Prostate gland (tissue), 2 donors: ENCODE results near the gene DACT1. TPM values are rescaled to one million over a fixed set of nuclear protein-coding genes. Genes with fewer than 3 reads are reported as not detected.
A peak's percentile ranks its signal among the peaks of the same experiment; 100 is the strongest.
"Not testable (repeated sequence)": the region's sequence is repeated elsewhere in the genome, so short reads cannot be mapped to it uniquely, and the experiment has no call there.

Source experiments
- DNase-seq: peaks from one replicate; pipeline ENCODE4 v3.0.0-alpha.2; 2019; ENCODE audit warnings: low spot score
- H3K27ac ChIP-seq, 2 donors: fragments of 200-600 bp; sonication (generic); 2 replicates each; pipeline ENCODE4 v1.5.1; 2017 to 2019
- H3K27me3 ChIP-seq: fragments of 200-600 bp; sonication (generic); replicated peaks from 2 replicates; pipeline ENCODE4 v1.5.1; 2019; ENCODE audit not compliant: insufficient read depth
- H3K36me3 ChIP-seq, 2 donors: fragments of 200-600 bp; sonication (generic); 1 replicate in 1 of 2; 2 replicates in 1 of 2; pipeline versions ENCODE4 v1.5.1 to v1.8.1; 2017 to 2019
- H3K4me1 ChIP-seq: fragments of 200-600 bp; sonication (generic); replicated peaks from 2 replicates; pipeline ENCODE4 v1.5.1; 2019
- H3K4me3 ChIP-seq, 2 donors: fragments of 200-600 bp; sonication (generic); 2 replicates each; pipeline ENCODE4 v1.5.1; 2017 to 2019
- H3K9me3 ChIP-seq: fragments of 200-600 bp; sonication (generic); 2 replicates; pipeline ENCODE4 v1.5.1; 2017
- POLR2A ChIP-seq: fragments of 450-650 bp; IDR thresholded peaks from one replicate; pipeline ENCODE4 v1.6.1; 2016; ENCODE audit warnings: antibody characterized with exemption, mild to moderate bottlenecking
- POLR2AphosphoS5 ChIP-seq: sonication (generic); formaldehyde crosslinking; IDR thresholded peaks from one replicate; pipeline ENCODE4 v1.6.1; 2017; ENCODE audit warnings: antibody characterized with exemption
- WGBS: methylation state at CpG from one replicate; pipeline ENCODE4 v1.1.5; 2018; 5-methylcytosine and 5-hydroxymethylcytosine counted together
- intact Hi-C: fragments of 100-400 bp; cut with DNase I; formaldehyde crosslinking; loops from one replicate; pipeline ENCODE4 v1.14.2; 2022
- total RNA-seq, 2 donors: library from RNA; depleted of rRNA; stranded (reverse); fragments of >200 nt; gene quantifications; one replicate each; pipeline ENCODE4 v1.1.0, GENCODE V29; 2016
- TF ChIP-seq, protein P1 (sequence below), 4 experiments: fragments of 200-600 bp in 2 of 4; fragments of 450-650 bp in 2 of 4; sonication (generic) in 2 of 4; IDR thresholded peaks; 1 replicate in 3 of 4; 2 replicates in 1 of 4; pipeline ENCODE4 v1.5.1; 2016 to 2019; ENCODE audit warnings: antibody characterized with exemption in 4 of 4, mild to moderate bottlenecking in 2 of 4, moderate library complexity in 2 of 4

DACT1 gene, protein sequence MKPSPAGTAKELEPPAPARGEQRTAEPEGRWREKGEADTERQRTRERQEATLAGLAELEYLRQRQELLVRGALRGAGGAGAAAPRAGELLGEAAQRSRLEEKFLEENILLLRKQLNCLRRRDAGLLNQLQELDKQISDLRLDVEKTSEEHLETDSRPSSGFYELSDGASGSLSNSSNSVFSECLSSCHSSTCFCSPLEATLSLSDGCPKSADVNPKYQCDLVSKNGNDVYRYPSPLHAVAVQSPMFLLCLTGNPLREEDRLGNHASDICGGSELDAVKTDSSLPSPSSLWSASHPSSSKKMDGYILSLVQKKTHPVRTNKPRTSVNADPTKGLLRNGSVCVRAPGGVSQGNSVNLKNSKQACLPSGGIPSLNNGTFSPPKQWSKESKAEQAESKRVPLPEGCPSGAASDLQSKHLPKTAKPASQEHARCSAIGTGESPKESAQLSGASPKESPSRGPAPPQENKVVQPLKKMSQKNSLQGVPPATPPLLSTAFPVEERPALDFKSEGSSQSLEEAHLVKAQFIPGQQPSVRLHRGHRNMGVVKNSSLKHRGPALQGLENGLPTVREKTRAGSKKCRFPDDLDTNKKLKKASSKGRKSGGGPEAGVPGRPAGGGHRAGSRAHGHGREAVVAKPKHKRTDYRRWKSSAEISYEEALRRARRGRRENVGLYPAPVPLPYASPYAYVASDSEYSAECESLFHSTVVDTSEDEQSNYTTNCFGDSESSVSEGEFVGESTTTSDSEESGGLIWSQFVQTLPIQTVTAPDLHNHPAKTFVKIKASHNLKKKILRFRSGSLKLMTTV
- total RNA-seq: 10 to 100 TPM in 1 of 2 donors, 1 to 10 TPM in 1; 4.5 to 27.1 TPM

DNA sequence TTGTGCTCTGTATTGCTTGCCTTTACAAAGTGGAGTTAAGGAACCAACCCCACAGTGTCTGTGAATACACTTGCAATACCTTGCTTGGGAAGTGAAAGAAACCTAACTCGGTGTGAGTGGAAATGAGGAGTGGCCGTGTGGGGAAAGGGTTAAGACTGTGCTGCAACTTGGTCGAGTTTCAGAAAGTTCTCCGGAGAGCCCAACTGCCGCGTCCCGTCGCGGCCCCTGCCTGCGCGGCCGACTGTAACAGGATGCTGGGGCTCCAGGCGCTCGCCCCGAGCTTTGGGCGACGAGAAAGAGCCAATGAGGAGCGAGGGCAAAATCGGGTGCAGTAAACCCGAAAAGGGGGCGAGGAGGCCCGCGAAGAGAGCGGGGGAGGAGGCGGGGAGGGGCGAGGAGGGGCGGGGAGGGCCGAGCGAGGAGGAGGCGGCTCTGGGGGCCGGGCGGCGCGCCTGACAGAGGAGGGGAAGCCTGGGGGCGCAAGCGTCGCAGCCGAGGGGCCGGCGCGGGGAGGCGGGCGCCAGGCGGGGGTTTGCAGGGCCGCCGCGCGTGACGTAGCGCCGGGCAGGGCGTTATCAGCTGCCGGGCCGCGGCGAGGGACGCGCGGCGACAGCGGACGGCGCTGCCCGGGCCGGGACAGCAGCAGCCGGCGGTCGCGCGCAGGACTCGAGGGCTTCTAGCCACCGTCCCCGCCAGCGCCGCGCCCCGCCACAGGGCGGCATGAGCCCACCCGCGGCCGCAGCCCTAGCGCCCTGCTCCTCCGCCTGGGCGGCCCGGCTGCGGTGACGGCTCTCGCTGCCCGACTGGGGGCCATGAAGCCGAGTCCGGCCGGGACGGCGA lies at the start of gene DACT1:
Gene DACT1, plus strand, starts transcription at position 572 of the 840 bp plus-strand sequence. Its CDS starts 241 bp downstream, at position 813.
- Histone ChIP-seq H3K27me3 (no peaks in the 10 kb centered on the region), H3K36me3 (no peaks in the 10 kb centered on the region), H3K4me1 (peaks cover 3% of the 10 kb centered on the region), H3K4me3 (peak within 1 kb of the TSS; percentile 56 to 58), H3K9me3 (no peaks in the 10 kb centered on the region), H3K27ac (peak within 1 kb of the TSS; percentile 80 to 81)
- under 1% methylated on average over 73 of the region's 94 CpGs for WGBS
- intact Hi-C loops: loop anchor here (2.0 to 10.0 kb wide), 3 partner anchors 63 to 387 kb away; no protein-coding TSS in a partner anchor
- peak; percentile 45 for DNase-seq
- TF ChIP-seq POLR2A (no peak), POLR2AphosphoS5 (peak; percentile 7)
- TF ChIP-seq, protein P1, sequence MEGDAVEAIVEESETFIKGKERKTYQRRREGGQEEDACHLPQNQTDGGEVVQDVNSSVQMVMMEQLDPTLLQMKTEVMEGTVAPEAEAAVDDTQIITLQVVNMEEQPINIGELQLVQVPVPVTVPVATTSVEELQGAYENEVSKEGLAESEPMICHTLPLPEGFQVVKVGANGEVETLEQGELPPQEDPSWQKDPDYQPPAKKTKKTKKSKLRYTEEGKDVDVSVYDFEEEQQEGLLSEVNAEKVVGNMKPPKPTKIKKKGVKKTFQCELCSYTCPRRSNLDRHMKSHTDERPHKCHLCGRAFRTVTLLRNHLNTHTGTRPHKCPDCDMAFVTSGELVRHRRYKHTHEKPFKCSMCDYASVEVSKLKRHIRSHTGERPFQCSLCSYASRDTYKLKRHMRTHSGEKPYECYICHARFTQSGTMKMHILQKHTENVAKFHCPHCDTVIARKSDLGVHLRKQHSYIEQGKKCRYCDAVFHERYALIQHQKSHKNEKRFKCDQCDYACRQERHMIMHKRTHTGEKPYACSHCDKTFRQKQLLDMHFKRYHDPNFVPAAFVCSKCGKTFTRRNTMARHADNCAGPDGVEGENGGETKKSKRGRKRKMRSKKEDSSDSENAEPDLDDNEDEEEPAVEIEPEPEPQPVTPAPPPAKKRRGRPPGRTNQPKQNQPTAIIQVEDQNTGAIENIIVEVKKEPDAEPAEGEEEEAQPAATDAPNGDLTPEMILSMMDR (IDR thresholded peaks at IDR 0.05): peak in 1 of 4 experiments; percentile 32

- WGBS: 92% methylated on average over 18 of the region's 18 CpGs
These were observed 49.4 kb upstream of the DACT1 start for GRCh38 chr14:58588321-58588720.

DNA sequence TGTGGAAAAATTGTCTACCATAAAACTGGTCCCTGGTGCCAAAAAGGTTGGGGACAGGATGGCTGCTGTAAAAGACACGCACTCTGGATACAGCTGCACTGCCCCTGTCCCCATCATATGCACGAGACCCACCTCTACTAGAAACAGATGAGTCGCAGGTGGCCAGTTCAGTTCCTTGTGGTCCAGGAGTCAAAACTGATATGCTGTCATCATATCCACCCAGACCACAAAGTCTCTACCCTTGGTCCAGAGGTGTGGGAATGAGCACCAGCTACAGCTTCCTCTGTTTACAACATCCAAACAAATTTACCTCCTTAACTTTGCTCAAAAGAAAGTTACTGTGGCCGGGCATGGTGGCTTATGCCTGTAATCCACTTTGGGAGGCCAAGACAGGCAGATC lies 43.8 kb upstream of the DACT1 start:
- TF ChIP-seq POLR2AphosphoS5 (no peak), POLR2A (no peak)
- TF ChIP-seq, protein P1 (IDR thresholded peaks at IDR 0.05): no peak
- Histone ChIP-seq H3K4me1 (no peaks in the 10 kb centered on the region), H3K27ac (no peak overlapping the region), H3K9me3 (no peaks in the 10 kb centered on the region), H3K27me3 (no peaks in the 10 kb centered on the region), H3K4me3 (no peak overlapping the region), H3K36me3 (no peaks in the 10 kb centered on the region)
- intact Hi-C loops: no loop called here
- DNase-seq: no peak
- 96% methylated on average over 4 of the region's 4 CpGs for WGBS

More at GRCh38 chr14:58588321-58588720, 49.4 kb upstream of the DACT1 start:
- intact Hi-C loops, DNase-seq, H3K4me3 ChIP-seq, H3K36me3 ChIP-seq, H3K27ac ChIP-seq, H3K4me1 ChIP-seq, H3K9me3 ChIP-seq, H3K27me3 ChIP-seq: not testable (repeated sequence)

DNA sequence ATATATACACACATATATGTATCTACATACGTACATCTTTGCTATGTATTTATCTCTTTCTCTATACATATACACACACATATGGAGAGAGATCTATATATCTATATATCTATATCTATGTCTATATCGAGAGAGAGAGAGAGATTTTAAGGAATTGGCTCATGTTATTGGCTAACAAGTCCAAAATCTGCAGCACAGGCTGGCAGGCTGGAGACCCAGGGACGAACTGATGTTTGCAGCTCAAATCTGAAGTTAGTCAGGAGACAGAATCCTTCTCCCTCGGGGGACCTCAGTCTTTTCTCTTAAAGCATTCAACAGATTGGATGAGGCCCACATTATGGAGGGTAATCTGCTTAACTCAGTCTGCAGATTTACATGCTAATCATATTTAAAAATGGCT lies 40.7 kb upstream of the DACT1 start:
- H3K4me1 ChIP-seq: no peaks in the 10 kb centered on the region
- H3K27me3 ChIP-seq: no peaks in the 10 kb centered on the region
- no peaks in the 10 kb centered on the region for H3K9me3 ChIP-seq
- no peak for DNase-seq
- WGBS: 82% methylated on average over 4 of the region's 4 CpGs
- H3K4me3 ChIP-seq: no peak overlapping the region
- H3K27ac ChIP-seq: no peak overlapping the region
- intact Hi-C loops: no loop called here
- TF ChIP-seq, protein P1 (IDR thresholded peaks at IDR 0.05): no peak
- TF ChIP-seq POLR2A (no peak), POLR2AphosphoS5 (no peak)
- no peaks in the 10 kb centered on the region for H3K36me3 ChIP-seq
